OCI-LY1 (cell line): ENCODE measurements around the gene GRK5.
A peak's percentile ranks its signal among the peaks of the same experiment; 100 is the strongest.

ENCODE experiments used
- H2AFZ ChIP-seq: fragments of 200-600 bp; sonication (generic), shearing (Covaris generic); 2 replicates; pipeline ENCODE4 v1.6.0; 2014; ENCODE audit warnings: antibody characterized with exemption, mild to moderate bottlenecking, low read length
- H3F3A ChIP-seq: fragments of 200-600 bp; sonication (generic), shearing (Covaris generic); 2 replicates; pipeline ENCODE4 v1.6.0; 2014; ENCODE audit warnings: mild to moderate bottlenecking, antibody characterized with exemption, low read length, moderate library complexity; ENCODE audit not compliant: insufficient read depth
- H3K27ac ChIP-seq: fragments of 200-600 bp; sonication (generic); 2 replicates; pipeline ENCODE4 v1.5.1; 2014; ENCODE audit warnings: low read length, mixed run types, mild to moderate bottlenecking, low read depth; ENCODE audit not compliant: poor library complexity, severe bottlenecking
- H3K27me3 ChIP-seq: fragments of 200-600 bp; sonication (generic); 2 replicates; pipeline ENCODE4 v1.6.0; 2014; ENCODE audit warnings: antibody characterized with exemption, mild to moderate bottlenecking, low read length, moderate library complexity; ENCODE audit not compliant: insufficient read depth
- H3K36me3 ChIP-seq: fragments of 200-600 bp; sonication (generic); 2 replicates; pipeline ENCODE4 v1.6.1; 2014; ENCODE audit warnings: mild to moderate bottlenecking, antibody characterized with exemption, low read length, moderate library complexity, mixed read lengths; ENCODE audit not compliant: insufficient read depth
- H3K4me1 ChIP-seq: fragments of 200-600 bp; sonication (generic); 2 replicates; pipeline ENCODE4 v1.5.1; 2014; ENCODE audit warnings: mild to moderate bottlenecking, low read length, moderate library complexity; ENCODE audit not compliant: insufficient read depth, severe bottlenecking
- H3K4me2 ChIP-seq: fragments of 200-600 bp; sonication (generic), shearing (Covaris generic); 2 replicates; pipeline ENCODE4 v1.6.1; 2014; ENCODE audit warnings: low read length
- H3K4me3 ChIP-seq: fragments of 200-600 bp; sonication (generic); 2 replicates; pipeline ENCODE4 v1.5.1; 2014; ENCODE audit warnings: low read length, low read depth, mild to moderate bottlenecking, mixed read lengths; ENCODE audit not compliant: poor library complexity, severe bottlenecking
- H3K79me2 ChIP-seq: fragments of 200-600 bp; shearing (Covaris generic); 2 replicates; pipeline ENCODE4 v1.6.1; 2016; ENCODE audit warnings: mixed run types, low read length, mixed read lengths; ENCODE audit not compliant: insufficient read depth
- H3K9ac ChIP-seq: fragments of 200-600 bp; sonication (generic), shearing (Covaris generic); 2 replicates; pipeline ENCODE4 v1.6.1; 2014; ENCODE audit warnings: mild to moderate bottlenecking, low read length, mixed read lengths
- H3K9me2 ChIP-seq: fragments of 200-600 bp; sonication (generic), shearing (Covaris generic); 2 replicates; pipeline ENCODE4 v1.6.1; 2014; ENCODE audit warnings: low read depth, mild to moderate bottlenecking, low read length, mixed read lengths
- H3K9me3 ChIP-seq: fragments of 200-600 bp; shearing (Covaris generic); 2 replicates; pipeline ENCODE4 v1.6.1; 2014; ENCODE audit warnings: low read length, mixed read lengths
- H4K20me1 ChIP-seq: fragments of 200-600 bp; sonication (generic), shearing (Covaris generic); 2 replicates; pipeline ENCODE4 v1.6.0; 2016; ENCODE audit warnings: mild to moderate bottlenecking, low read length; ENCODE audit not compliant: insufficient read depth
- CTCF ChIP-seq: fragments of 200-600 bp; sonication (generic), shearing (Covaris generic); IDR thresholded peaks from 2 replicates; pipeline ENCODE4 v1.5.1; 2017; ENCODE audit warnings: mild to moderate bottlenecking, antibody characterized with exemption, low read length, moderate library complexity, mixed read lengths
- EZH2 ChIP-seq: fragments of 200-600 bp; sonication (generic), shearing (Covaris generic); IDR thresholded peaks from 2 replicates; pipeline ENCODE4 v1.8.0; 2017; ENCODE audit warnings: borderline replicate concordance, mixed run types, mild to moderate bottlenecking, antibody characterized with exemption, low read length, moderate library complexity, mixed read lengths

GRK5 gene

GRCh38 chr10:119477444-119477843 lies 270.1 kb downstream of the GRK5 start:
- Histone ChIP-seq H4K20me1 (no peaks in the 10 kb centered on the region), H3K36me3 (no peaks in the 10 kb centered on the region), H3K79me2 (no peaks in the 10 kb centered on the region), H3K9ac (no peak overlapping the region), H3K4me1 (peaks cover 26% of the 10 kb centered on the region), H3K27me3 (0 out of 2 replicates have a peak, but pooled peaks cover 5% of the 10 kb centered on the region), H3K27ac (no peak overlapping the region), H3K9me2 (no peaks in the 10 kb centered on the region), H2AFZ (no peak overlapping the region), H3F3A (no peaks in the 10 kb centered on the region), H3K4me2 (no peak overlapping the region; the same call in 1 of the 2 replicates), H3K4me3 (no peak overlapping the region), H3K9me3 (no peaks in the 10 kb centered on the region)
- no peak for TF ChIP-seq CTCF
- no peak for TF ChIP-seq EZH2

- no peaks in the 10 kb centered on the region for H3K79me2 ChIP-seq
- H3K9ac ChIP-seq: no peak overlapping the region
- no peaks in the 10 kb centered on the region for H3K9me3 ChIP-seq
- H3K36me3 ChIP-seq: no peaks in the 10 kb centered on the region
- H3K27me3 ChIP-seq: 0 out of 2 replicates have a peak, but pooled peaks cover 5% of the 10 kb centered on the region
- no peaks in the 10 kb centered on the region for H3K9me2 ChIP-seq
- no peak for TF ChIP-seq EZH2
- no peak for TF ChIP-seq CTCF
- H4K20me1 ChIP-seq: no peaks in the 10 kb centered on the region
- H2AFZ ChIP-seq: no peak overlapping the region
- peak overlapping the region; percentile 36 for H3K4me2 ChIP-seq
- H3F3A ChIP-seq: no peaks in the 10 kb centered on the region
- peaks cover 26% of the 10 kb centered on the region for H3K4me1 ChIP-seq
- peak overlapping the region; percentile 13 for H3K27ac ChIP-seq
- no peak overlapping the region for H3K4me3 ChIP-seq
Measured at GRCh38 chr10:119478111-119478802, 270.9 kb downstream of the GRK5 start.

GRCh38 chr10:119478811-119479341 lies 271.5 kb downstream of the GRK5 start:
- no peaks in the 10 kb centered on the region for H3F3A ChIP-seq
- no peaks in the 10 kb centered on the region for H3K36me3 ChIP-seq
- H3K27me3 ChIP-seq: 0 out of 2 replicates have a peak, but pooled peaks cover 5% of the 10 kb centered on the region
- H3K9me2 ChIP-seq: no peaks in the 10 kb centered on the region
- no peaks in the 10 kb centered on the region for H3K9me3 ChIP-seq
- TF ChIP-seq CTCF: no peak
- no peak for TF ChIP-seq EZH2
- no peak overlapping the region for H3K27ac ChIP-seq
- H3K9ac ChIP-seq: no peak overlapping the region
- H3K4me1 ChIP-seq: peaks cover 26% of the 10 kb centered on the region
- H2AFZ ChIP-seq: no peak overlapping the region
- no peaks in the 10 kb centered on the region for H3K79me2 ChIP-seq
- H3K4me3 ChIP-seq: no peak overlapping the region
- H3K4me2 ChIP-seq: peak overlapping the region; percentile 27; the same call in 1 of the 2 replicates
- H4K20me1 ChIP-seq: no peaks in the 10 kb centered on the region
